NOMO-1 (cell line): ENCODE data around the gene IGSF3.

ENCODE experiments used
- DNase-seq, 2 experiments: peaks; one replicate each; lab custom pipeline; 2025; ENCODE audit not compliant: unreplicated experiment in 2 of 2; lab: John Stamatoyannopoulos, UW

IGSF3 gene

DNA sequence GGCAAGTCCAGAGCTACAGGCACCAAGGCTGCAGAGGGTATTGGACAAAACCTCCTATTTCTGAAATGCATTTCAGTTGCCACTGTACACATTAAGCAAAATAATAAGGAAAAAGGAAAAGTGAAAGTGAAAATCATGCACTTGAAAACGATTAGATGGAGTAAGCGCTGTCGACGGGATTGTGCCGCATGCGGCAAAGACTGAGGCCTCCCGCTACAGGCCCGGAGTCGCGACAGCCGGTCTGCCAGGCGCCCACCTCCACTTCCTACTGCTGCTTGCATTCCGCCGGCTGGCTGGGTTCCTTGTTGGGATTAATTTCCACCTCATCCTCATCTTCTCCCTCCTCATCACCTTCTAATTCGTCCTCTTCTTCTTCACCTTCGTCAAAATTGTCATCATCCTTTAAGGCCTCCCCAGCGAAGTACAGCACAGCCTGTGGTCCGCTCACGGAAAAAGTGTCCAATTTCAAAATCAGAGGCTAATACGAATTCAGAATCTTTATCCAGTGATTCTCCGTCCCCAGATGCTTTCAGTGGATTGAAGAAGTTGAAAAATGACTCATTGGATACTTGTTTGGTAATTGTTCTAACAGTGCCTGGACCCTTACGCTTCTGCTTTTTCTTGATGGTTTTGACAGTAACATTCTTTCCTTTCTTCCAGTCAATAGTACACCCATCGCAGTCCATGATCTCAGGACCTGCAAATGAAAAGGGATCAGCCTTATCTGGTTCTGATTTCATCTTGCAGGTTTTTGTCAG is 134.7 kb downstream of the IGSF3 start:
- peak in 1 of 2 experiments; percentile 76 for DNase-seq

GRCh38 chr1:116531917-116532316 is 135.6 kb downstream of the IGSF3 start:
- DNase-seq = no peak

GRCh38 chr1:116529681-116530080 is 137.9 kb downstream of the IGSF3 start:
- no peak for DNase-seq

DNA sequence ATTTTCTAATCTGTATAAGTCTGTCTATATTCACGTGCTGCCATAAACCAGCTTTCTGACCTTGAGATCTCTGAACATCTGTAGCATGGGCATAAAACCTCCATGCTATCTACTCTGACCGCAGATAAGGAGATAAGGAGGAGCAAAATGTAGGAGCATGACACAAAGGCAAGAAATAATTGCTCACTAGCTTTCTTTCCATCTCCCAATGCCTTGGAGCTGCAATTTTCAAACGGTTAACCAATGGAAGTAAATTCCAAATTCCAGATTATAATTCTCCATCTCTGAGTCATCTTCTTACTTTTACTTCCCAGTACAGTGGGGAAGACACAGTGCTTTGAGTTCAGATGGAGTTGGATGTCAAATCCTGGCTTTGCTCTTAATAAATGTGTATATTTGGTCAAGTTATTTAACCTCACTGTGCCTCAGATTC is 138.3 kb downstream of the IGSF3 start:
- no peak for DNase-seq

- no peak for DNase-seq
Observed at GRCh38 chr1:116528329-116529083, 139.0 kb downstream of the IGSF3 start.

- no peak for DNase-seq
Observed at GRCh38 chr1:116525440-116525839, 142.1 kb downstream of the IGSF3 start.
